Measurements from ENCODE around the gene PRF1.

Gene PRF1

DNA sequence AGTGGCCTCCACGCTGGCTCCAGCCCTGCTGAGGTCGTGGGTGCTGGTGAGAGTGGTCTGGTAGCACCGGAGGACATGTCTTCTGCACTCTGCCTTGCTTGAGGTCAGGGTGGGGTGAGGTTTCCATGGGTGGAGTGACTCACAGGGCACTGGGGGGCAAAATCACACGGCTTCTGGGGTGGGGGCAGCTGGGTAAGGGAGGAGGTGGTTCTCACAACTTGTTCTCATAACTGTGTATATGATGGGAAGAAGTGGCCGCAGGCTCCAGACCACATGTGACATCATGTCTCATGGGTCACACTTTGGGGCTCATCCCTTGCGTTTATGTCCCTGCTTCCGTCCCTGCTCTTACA is 884 bp upstream of the PRF1 start:
- peak overlapping the region; percentile 75 to 98 for H3K27ac Mint-ChIP-seq
- peaks cover 0 to 8% of the 10 kb centered on the region in 2 donors for H3K9me3 Mint-ChIP-seq
- ATAC-seq (peak; percentile 45), DNase-seq (peak in 1 of 2 donors; percentile 54)
- H3K4me1 Mint-ChIP-seq = peaks cover 75% of the 10 kb centered on the region
- H3K27me3 Mint-ChIP-seq = no peaks in the 10 kb centered on the region
- peak overlapping the region; percentile 92 to 96 for H3K4me3 Mint-ChIP-seq

DNA sequence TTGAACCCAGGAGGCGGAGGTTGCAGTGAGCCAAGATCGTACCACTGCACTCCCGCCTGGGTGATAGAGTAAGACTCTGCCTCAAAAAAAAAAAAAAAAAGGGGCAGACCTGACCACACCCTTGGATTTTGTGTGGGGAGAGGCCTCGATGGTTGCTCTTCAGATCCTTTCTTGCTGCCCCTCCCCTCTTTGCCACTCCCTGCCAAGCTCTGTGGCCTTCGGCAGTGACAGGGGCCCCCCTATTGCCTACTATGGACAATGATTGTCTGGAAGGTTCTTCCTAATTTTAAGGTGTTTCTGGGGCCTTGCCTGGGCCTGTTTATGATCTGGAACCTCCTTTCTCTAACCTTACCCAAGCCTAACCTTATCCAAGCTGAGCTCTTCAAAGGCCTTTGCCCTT is 795 bp downstream of the PRF1 start:
- ATAC-seq (no peak), DNase-seq (no peak)
- H3K27me3 Mint-ChIP-seq = no peaks in the 10 kb centered on the region
- no peaks in the 10 kb centered on the region for H3K9me3 Mint-ChIP-seq
- H3K4me3 Mint-ChIP-seq = peak overlapping the region; percentile 92 to 96
- peaks cover 76% of the 10 kb centered on the region for H3K4me1 Mint-ChIP-seq
- peak overlapping the region; percentile 42 to 91 for H3K27ac Mint-ChIP-seq

DNA sequence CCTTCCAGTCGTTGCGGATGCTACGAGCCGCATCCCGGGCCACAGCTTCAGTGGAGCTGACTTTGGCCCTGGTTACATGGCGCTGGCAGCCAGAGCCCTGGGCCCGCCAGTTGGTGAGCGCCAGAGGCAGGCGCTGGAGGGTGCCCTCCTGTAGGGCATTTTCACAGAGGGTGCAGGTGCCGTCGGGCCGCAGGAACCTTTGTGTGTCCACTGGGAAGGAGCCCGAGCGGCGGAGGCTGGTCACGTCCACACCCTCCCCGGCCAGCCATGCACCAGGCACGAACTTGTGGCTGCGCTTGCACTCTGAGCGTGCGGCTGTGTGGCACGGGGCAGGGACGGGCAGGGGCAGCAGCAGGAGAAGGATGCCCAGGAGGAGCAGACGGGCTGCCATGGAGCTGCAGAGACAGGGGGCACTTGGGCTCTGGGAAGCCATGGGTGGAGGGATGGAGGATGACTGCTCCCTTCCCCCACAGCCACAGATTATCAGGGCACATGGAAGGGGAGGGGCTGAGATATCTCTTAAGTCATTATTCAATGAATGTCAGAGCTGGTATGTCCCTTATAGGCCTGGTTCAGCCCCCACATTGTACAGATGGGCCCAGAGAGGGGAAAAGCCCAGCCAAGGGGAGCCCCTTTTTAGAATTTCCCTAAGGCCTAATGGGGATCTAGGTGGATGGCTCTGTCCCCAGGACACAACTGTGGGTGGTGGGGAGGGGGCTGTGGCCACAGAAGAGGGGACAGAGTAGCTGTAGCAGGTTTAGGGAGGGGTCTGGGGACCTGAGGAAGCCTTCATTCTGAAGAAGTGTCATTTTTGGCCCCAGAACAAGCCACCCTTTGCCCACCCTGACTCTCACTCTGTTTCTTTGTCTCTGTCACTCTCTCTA is 1.8 kb downstream of the PRF1 start:
- Mint-ChIP-seq H3K27me3 (no peaks in the 10 kb centered on the region), H3K9me3 (no peaks in the 10 kb centered on the region), H3K4me3 (peak overlapping the region; percentile 92 to 96), H3K4me1 (peaks cover 85% of the 10 kb centered on the region), H3K27ac (peak overlapping the region in 1 of 2 donors; percentile 91)
- ATAC-seq (no peak), DNase-seq (no peak)

DNA sequence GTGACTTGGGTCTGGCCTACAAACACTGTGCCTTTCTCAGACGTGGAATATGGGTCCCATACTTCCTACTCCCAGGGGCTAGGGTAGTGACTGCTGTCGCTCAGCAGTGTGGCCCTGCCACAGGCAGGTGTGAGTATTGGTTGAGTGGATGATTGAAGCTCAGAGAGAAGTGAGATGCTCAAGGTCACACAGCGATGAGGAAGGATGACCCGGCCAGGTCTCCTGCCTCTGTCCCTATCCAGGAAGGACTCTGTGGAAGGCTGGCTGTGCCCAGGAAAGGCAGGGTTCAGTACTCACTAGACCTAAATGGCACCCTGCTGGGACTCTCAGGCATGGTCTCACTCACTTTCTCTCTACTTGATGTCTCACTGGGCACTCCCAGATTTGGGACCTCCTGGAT is 2.8 kb downstream of the PRF1 start:
- H3K9me3 Mint-ChIP-seq = no peaks in the 10 kb centered on the region
- peak overlapping the region; percentile 50 to 92 for H3K4me3 Mint-ChIP-seq
- H3K4me1 Mint-ChIP-seq = peaks cover 88% of the 10 kb centered on the region
- no peaks in the 10 kb centered on the region for H3K27me3 Mint-ChIP-seq
- no peak for ATAC-seq
- no peak for DNase-seq
- H3K27ac Mint-ChIP-seq = no peak overlapping the region

DNA sequence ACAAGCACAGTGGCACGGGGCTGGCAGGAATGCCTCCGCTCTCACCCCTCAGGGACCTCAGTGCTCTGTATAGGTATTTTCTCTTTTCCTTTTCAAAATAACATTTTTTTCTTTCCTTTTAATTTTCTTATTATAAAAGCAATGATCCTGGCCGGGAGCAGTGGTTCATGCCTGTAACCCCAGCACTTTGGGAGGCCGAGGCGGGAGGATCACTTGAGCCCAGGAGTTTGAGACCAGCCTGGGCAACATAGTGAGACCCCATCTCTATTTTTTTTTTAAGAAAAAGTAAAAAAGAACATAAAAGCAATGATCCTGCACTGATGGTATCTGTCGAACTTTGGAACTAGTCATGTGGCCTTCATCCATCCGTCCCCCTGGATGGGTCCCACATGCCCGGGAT is 3.2 kb downstream of the PRF1 start:
- peaks cover 92% of the 10 kb centered on the region for H3K4me1 Mint-ChIP-seq

DNA sequence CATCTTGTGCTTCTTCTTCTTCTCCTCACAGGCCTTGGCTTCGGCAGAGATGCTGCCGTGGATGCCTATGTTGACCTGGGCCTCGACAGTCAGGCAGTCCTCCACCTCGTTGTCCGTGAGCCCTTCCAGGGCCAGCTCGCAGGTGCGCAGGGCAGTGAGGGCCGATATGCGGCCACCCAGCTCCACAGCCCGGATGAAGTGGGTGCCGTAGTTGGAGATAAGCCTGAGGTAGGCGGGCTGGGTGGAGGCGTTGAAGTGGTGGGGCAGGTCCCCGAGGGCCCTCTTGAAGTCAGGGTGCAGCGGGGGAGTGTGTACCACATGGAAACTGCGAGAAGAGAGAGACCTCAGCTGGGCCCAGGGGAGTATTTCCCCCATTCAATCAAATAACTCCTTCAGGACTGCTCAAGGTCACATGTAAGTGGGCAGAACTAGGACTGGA is 3.7 kb downstream of the PRF1 start:
- H3K4me3 Mint-ChIP-seq = peak overlapping the region in 1 of 2 donors; percentile 39
- no peaks in the 10 kb centered on the region for H3K9me3 Mint-ChIP-seq
- ATAC-seq (no peak), DNase-seq (no peak)
- peaks cover 93% of the 10 kb centered on the region for H3K4me1 Mint-ChIP-seq
- no peaks in the 10 kb centered on the region for H3K27me3 Mint-ChIP-seq
- H3K27ac Mint-ChIP-seq = no peak overlapping the region

More for the DNA sequence above, 3.2 kb downstream of the PRF1 start:
- ATAC-seq = no peak
- no peak for DNase-seq
- H3K9me3 Mint-ChIP-seq = no peaks in the 10 kb centered on the region
- H3K4me3 Mint-ChIP-seq = peak overlapping the region in 1 of 2 donors; percentile 57
- H3K27me3 Mint-ChIP-seq = no peaks in the 10 kb centered on the region
- no peak overlapping the region for H3K27ac Mint-ChIP-seq

DNA sequence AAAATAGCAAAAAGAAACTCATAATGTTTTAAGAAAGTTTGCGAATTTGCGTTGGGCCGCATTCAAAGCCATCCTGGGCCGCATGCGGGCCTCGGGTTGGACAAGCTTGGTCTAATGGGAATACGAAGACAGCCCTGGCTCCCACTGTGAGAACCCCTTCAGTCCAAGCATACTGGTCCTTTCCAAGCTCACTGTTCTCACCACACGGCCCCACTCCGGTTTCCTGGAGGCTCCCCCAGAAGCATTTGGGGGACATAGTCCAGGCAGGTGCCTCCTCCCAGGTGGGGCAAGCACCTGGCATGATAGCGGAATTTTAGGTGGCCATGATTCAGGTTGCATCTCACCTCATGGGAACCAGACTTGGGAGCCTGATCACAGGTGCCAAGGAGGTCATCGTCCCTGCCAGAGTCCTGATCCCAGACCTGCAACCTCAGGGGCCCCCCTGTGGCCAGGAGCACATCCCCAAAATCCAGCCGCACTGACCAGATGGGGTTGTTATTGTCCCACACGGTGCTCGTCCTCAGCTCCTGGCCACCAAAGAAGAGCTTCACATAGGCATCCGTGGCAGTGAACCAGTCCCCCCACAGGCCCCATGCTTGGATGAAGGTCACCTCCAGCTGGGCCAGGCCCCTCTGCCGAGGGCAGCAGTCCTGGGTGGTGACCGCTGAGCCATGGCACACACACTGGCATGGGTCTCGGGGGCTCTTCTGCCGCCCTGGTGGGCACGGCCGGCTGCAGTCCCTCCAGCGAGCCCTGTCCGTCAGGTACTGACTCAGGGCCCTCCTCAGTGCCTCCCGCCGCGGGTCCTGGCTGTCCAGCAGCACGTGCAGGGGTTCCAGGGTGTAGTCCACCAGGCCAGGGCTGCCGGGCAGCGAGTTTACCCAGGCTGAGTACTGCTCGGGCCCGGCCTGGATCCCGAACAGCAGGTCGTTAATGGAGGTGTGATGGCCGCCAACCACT is 4.4 kb downstream of the PRF1 start:
- H3K4me3 Mint-ChIP-seq = no peak overlapping the region
- H3K27me3 Mint-ChIP-seq = no peaks in the 10 kb centered on the region
- DNase-seq (no peak), ATAC-seq (no peak)
- peaks cover 92% of the 10 kb centered on the region for H3K4me1 Mint-ChIP-seq
- no peak overlapping the region for H3K27ac Mint-ChIP-seq
- no peaks in the 10 kb centered on the region for H3K9me3 Mint-ChIP-seq

DNA sequence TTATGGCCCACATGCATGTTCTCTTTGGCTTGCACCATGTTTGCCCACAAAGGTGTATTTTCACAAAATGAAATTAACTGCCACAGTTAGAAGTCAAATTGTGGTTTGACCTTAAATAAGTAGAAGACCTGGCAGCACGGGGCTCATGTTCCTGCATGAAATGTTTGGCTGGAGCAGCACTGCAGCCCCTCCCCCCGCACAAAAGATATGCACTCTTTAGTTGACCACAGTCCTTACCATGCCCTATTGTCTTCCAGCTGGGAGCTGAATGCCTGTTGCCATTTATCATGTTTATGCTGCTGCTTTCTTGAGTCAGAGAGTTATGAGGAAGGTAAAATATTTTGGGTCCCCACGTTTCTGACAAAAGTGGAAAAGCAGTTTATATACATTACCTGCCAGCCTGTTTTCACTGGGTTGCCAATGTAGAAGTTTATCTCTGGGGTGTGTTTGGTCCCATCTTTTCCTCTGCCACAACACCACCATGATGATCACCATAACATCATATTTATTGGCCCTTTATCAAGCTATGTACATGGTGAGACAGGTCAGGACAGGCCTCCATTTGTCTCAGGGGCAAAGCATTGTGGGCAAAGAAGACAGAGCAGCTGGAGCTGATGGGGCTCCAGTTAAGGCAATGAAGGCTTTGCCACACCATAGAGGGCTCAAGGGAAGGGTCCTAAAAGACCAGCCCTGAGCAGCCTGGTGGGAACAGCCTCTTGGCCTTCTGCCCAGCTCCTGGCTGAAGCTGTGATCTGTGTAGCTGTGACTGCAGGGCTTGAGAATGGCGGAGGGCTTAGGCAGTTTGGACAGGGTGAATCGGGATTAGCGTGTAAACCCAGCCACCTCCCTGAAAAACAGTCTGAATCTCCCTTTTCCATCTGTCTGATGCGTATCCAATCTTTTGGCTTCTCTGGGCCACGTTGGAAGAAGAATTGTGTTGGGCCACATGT is 5.4 kb downstream of the PRF1 start:
- no peak overlapping the region for H3K4me3 Mint-ChIP-seq
- no peak overlapping the region for H3K27ac Mint-ChIP-seq
- H3K4me1 Mint-ChIP-seq = peaks cover 96% of the 10 kb centered on the region

DNA sequence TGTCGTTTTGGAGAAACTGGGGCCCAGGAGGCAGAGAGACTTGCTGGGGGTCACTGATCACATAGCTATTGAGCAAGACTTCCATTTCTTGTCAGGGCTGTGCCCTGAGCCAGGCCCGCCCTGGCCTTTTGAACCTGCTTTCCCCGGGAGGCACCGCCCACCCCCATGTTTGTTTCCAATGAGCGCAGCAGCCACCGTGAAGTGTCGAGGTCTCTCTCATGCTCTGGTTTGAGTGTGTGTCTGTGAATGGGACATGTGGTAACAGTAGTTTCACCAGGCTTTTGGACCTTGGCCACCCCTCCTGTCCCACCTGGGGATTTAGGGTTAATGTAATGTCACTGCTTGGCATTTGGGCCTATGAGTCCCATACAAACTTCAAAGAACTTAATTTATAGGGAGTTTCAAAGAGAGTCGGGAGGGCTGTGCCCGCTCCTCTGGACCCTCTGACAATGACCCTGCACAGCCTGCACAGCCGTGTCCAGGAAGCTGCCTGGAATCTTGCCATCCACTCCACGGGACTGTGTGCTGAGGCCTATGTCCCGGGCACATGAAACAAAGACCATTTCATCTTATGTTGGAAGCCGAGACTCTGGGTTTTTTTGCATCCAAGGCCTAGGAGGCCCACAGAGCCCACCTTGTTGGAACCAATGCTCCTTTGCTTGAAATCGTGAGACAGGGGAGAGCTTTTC is 6.3 kb downstream of the PRF1 start:
- H3K4me1 Mint-ChIP-seq = peaks cover 93% of the 10 kb centered on the region
- no peaks in the 10 kb centered on the region for H3K27me3 Mint-ChIP-seq
- H3K4me3 Mint-ChIP-seq = no peak overlapping the region
- no peak for DNase-seq
- ATAC-seq = no peak
- no peaks in the 10 kb centered on the region for H3K9me3 Mint-ChIP-seq
- H3K27ac Mint-ChIP-seq = no peak overlapping the region

More for the DNA sequence above, 5.4 kb downstream of the PRF1 start:
- no peak for ATAC-seq
- Mint-ChIP-seq H3K27me3 (no peaks in the 10 kb centered on the region), H3K9me3 (no peaks in the 10 kb centered on the region)
- DNase-seq = no peak

DNA sequence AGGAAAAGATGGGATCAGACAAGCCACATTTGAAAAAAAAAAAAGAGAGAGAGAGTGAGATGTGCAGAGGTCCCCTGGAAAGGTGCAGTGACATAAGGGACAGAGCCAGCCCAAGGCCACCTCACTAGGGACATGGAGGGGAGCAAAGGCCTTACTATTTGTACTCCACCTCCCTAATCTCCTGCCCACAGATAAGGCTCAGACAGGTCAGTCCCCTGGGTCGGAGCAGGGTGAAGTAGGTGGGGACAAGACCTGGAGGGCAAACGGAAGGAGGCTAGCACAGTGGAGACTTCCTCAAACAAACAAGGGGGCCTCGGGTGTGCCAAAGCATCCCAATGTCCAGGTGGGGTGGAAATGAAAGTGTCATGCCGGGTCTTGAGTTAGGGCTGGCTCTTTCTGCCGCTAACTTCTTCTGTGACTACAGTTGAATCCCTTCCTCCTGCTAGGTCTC is 7.0 kb downstream of the PRF1 start:
- DNase-seq = no peak

DNA sequence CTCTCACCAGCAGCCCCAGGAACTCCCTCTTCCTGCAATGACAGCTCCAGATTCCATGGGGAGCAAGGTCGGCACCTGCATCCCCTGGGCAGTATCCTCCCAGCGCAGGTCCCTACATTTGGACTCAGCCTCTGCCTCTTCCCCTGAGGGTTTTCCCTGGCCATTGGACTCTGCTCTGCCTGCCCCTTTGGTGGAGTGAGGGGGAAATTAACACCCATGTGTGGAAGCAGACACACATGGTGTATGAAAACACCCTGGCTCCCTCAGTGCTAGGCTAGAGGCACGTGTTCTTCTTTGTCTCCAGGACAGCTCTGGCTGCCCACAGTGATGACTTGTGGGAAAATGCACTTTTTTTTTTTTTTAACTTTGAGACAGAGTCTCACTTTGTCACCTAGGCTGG is 8.4 kb downstream of the PRF1 start:
- DNase-seq (no peak), ATAC-seq (peak; percentile 26)
- no peaks in the 10 kb centered on the region for H3K9me3 Mint-ChIP-seq
- peaks cover 7% of the 10 kb centered on the region for H3K27me3 Mint-ChIP-seq
- H3K4me3 Mint-ChIP-seq = no peak overlapping the region
- H3K4me1 Mint-ChIP-seq = peaks cover 90% of the 10 kb centered on the region
- H3K27ac Mint-ChIP-seq = peak overlapping the region in 1 of 2 donors; percentile 17

More for the DNA sequence above, 7.0 kb downstream of the PRF1 start:
- ATAC-seq = no peak
- Mint-ChIP-seq H3K27me3 (no peaks in the 10 kb centered on the region), H3K4me3 (no peak overlapping the region), H3K4me1 (peaks cover 93% of the 10 kb centered on the region), H3K9me3 (no peaks in the 10 kb centered on the region), H3K27ac (no peak overlapping the region)

DNA sequence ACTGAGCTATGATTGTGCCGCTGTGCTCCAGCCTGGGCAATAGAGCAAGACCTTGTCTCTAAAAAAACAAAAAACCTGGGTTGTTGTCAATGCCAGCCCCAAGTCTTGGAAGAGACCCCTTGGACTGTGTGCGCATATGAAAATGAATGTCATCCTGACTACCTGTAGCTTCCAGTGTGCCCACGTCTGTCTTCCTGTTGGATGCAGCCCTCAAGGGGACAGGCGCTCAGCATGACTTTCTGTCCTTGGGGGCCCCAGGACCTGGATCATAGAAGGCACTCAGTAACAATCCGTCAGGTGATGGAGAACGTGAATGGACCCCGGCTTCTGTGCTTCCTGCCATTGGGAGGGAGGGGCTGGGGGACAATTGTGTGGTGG is 9.0 kb downstream of the PRF1 start:
- DNase-seq (no peak), ATAC-seq (no peak)
- H3K27ac Mint-ChIP-seq = no peak overlapping the region
- H3K27me3 Mint-ChIP-seq = peaks cover 14% of the 10 kb centered on the region
- peaks cover 90% of the 10 kb centered on the region for H3K4me1 Mint-ChIP-seq
- no peak overlapping the region for H3K4me3 Mint-ChIP-seq
- no peaks in the 10 kb centered on the region for H3K9me3 Mint-ChIP-seq

DNA sequence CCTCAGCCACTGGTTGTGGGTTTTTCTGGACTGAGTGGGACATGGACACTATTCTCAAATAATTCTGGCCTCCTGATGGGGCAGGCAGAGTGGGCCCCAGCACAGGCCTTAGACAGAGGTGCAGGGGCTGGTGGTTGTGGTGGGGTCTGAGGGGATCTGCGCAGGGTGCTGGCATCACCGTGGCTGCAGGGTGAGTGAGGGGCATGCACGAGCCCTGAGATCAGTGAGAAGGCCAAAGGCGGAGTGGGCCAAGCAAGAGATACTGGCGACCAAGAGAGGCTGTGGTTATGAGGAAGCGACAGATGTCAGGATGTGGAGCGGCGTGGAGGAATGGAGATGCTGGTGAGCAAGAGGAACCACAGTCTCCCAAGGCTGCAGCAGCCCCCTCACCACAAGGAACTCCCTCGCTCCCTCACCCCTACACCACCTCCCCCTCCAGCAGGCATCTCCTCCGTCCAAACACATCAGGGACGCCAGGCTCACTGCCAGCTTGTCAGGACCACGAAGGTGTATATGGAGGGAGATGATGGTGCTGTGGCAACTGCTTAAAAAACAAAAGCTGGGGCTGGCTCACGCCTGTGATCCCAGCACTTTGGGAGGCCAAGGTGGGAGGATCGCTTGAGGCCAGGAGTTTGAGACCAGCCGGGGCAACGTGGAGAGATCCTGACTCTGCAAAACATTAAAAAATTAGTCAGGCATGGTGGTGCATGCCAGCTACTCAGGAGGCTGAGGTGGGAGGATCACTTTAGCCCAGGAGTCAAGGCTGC is 9.6 kb downstream of the PRF1 start:
- H3K4me3 Mint-ChIP-seq = no peak overlapping the region
- ATAC-seq (no peak), DNase-seq (no peak)
- H3K27ac Mint-ChIP-seq = no peak overlapping the region
- H3K4me1 Mint-ChIP-seq = peaks cover 90% of the 10 kb centered on the region
- peaks cover 20% of the 10 kb centered on the region for H3K27me3 Mint-ChIP-seq
- H3K9me3 Mint-ChIP-seq = no peaks in the 10 kb centered on the region
